Progenitor cell of endocrine pancreas (in vitro differentiated cells): Measurements from ENCODE around the gene MTHFS. TPM values are rescaled to one million over a fixed set of nuclear protein-coding genes. Genes with fewer than 3 reads are reported as not detected.
A peak's percentile ranks its signal among the peaks of the same experiment; 100 is the strongest.

Source experiments
- DNase-seq: peaks from one replicate; pipeline ENCODE4 v3.0.0; 2021; ENCODE audit warnings: low spot score; ENCODE audit not compliant: unreplicated experiment
- H3K27ac Mint-ChIP-seq: 2 replicates; pipeline ENCODE4 v1.8.0; 2021; ENCODE audit warnings: mild to moderate bottlenecking, moderate library complexity, mixed read lengths
- H3K27me3 Mint-ChIP-seq: 2 replicates; pipeline ENCODE4 v1.8.0; 2021; ENCODE audit warnings: mixed read lengths
- H3K36me3 Mint-ChIP-seq: 2 replicates; pipeline ENCODE4 v1.8.0; 2022; ENCODE audit warnings: mixed read lengths; ENCODE audit not compliant: insufficient read depth
- H3K4me1 Mint-ChIP-seq: 2 replicates; pipeline ENCODE4 v1.8.0; 2021; ENCODE audit warnings: low read depth, mixed read lengths
- H3K4me3 Mint-ChIP-seq: 2 replicates; pipeline ENCODE4 v1.8.0; 2021; ENCODE audit warnings: low read depth, mild to moderate bottlenecking, moderate library complexity, mixed read lengths
- H3K9me3 Mint-ChIP-seq: 2 replicates; pipeline ENCODE4 v1.8.0; 2021; ENCODE audit warnings: low read depth, mixed read lengths
- CTCF ChIP-seq: fragments of 200-600 bp; sonication (generic); IDR thresholded peaks from one replicate; pipeline ENCODE4 v1.5.0; 2021; ENCODE audit warnings: antibody characterized with exemption, mild to moderate bottlenecking; ENCODE audit not compliant: unreplicated experiment
- total RNA-seq: library from RNA; stranded (reverse); gene quantifications from 2 replicates; pipeline ENCODE4 v1.2.1, GENCODE V29; 2021

MTHFS gene
- total RNA-seq, 1 donor from 2014 or later: 33.6 TPM

- Mint-ChIP-seq H3K27ac (no peak overlapping the region), H3K36me3 (peaks cover 22% of the 10 kb centered on the region), H3K4me3 (no peak overlapping the region), H3K9me3 (no peaks in the 10 kb centered on the region), H3K27me3 (no peaks in the 10 kb centered on the region), H3K4me1 (peaks cover 32% of the 10 kb centered on the region)
- DNase-seq: no peak
- TF ChIP-seq CTCF: no peak
These were observed 32.9 kb downstream of the MTHFS start for GRCh38 chr15:79863886-79864285.

GRCh38 chr15:79862191-79862590 lies 34.6 kb downstream of the MTHFS start:
- H3K27ac Mint-ChIP-seq: no peak overlapping the region
- H3K4me1 Mint-ChIP-seq: peaks cover 22% of the 10 kb centered on the region
- H3K36me3 Mint-ChIP-seq: peaks cover 21% of the 10 kb centered on the region
- no peak for TF ChIP-seq CTCF
- DNase-seq: no peak
- H3K27me3 Mint-ChIP-seq: no peaks in the 10 kb centered on the region
- H3K4me3 Mint-ChIP-seq: no peak overlapping the region
- H3K9me3 Mint-ChIP-seq: no peaks in the 10 kb centered on the region

GRCh38 chr15:79860661-79861060 lies 36.2 kb downstream of the MTHFS start:
- peaks cover 22% of the 10 kb centered on the region for H3K36me3 Mint-ChIP-seq
- no peak overlapping the region for H3K4me3 Mint-ChIP-seq
- TF ChIP-seq CTCF: no peak
- no peak for DNase-seq
- no peak overlapping the region for H3K27ac Mint-ChIP-seq
- H3K9me3 Mint-ChIP-seq: no peaks in the 10 kb centered on the region
- H3K27me3 Mint-ChIP-seq: no peaks in the 10 kb centered on the region
- peaks cover 18% of the 10 kb centered on the region for H3K4me1 Mint-ChIP-seq

DNA sequence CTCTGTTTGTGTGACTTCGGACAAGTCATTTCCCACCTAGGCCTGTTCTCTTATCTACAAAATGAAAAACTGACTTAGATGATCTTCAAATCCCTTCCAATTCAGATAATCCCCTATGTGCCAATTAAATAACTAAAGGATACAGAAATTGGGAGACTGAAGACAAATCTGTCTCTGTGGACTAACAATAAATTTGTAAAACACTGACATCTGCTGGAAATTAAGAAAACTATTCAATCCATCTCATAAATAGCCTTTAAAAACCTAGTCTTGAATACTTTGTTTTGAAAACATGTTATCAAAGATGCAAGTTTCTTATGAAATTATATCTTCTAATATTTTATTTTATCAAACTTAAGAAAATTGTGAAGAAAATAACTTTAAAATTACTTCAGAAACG lies 38.3 kb downstream of the MTHFS start:
- no peak overlapping the region for H3K4me3 Mint-ChIP-seq
- DNase-seq: no peak
- no peaks in the 10 kb centered on the region for H3K9me3 Mint-ChIP-seq
- no peak for TF ChIP-seq CTCF
- peaks cover 17% of the 10 kb centered on the region for H3K36me3 Mint-ChIP-seq
- H3K4me1 Mint-ChIP-seq: peaks cover 16% of the 10 kb centered on the region
- H3K27me3 Mint-ChIP-seq: no peaks in the 10 kb centered on the region
- no peak overlapping the region for H3K27ac Mint-ChIP-seq

DNA sequence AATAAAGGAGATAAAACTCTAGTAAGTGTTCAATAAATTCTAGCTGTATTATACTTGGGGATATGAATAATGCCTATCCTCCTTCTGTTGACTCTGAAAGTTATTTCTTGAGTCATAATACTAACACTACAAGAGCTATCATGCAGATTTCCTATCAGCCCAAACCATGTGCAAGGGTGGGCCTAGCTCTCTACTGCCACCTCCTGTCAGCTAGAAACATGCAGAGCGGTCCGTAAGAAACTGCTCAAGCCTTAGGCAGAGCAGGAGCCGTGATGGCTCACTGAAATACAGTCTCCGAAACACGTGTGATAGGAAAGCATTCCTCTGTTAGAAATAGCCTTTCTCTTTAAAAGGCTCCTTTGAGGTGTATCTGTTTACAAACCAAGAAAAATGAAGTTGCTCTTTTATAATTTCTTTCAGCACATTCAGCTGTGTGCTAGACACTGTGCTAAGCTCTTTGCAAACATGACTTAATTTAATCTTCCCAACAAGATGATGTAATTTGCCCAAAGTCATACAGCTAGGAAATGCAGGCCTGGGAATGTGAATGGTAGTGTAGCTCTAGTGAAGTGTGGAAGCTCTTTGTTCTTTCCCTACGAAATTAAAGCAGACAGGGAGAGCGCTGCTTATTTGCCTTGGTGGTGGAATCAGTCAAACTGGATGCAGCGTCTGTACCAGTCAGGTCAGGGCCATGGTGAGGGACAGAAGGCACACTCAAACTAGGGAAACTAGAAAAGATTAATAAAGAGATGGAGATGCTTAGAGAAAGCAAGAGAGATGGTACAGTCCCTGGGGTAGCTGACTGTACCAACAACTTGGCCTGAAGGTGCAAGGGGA lies 43.1 kb downstream of the MTHFS start:
- peak; percentile 21 for DNase-seq
- Mint-ChIP-seq H3K4me1 (peaks cover 13% of the 10 kb centered on the region), H3K27ac (no peak overlapping the region)

More for the DNA sequence above, 43.1 kb downstream of the MTHFS start:
- Mint-ChIP-seq H3K27me3 (no peaks in the 10 kb centered on the region), H3K4me3 (no peak overlapping the region), H3K36me3 (peaks cover 8% of the 10 kb centered on the region), H3K9me3 (no peaks in the 10 kb centered on the region)
- TF ChIP-seq CTCF: peak; percentile 90
